ENCODE results near the gene GPR132.

GPR132 gene

GRCh38 chr14:105094193-105094907 lies 29.1 kb upstream of the GPR132 start:
- TF ChIP-seq CTCF (conservative IDR thresholded peaks at IDR 0.05; ENCODE audit: low read depth, low read length) = no peak
- no peak for DNase-seq (ENCODE audit: low read depth)
- H3K4me3 ChIP-seq (ENCODE audit: low read length) = peak overlapping the region; percentile 64

GRCh38 chr14:105093431-105094192 lies 28.4 kb upstream of the GPR132 start:
- peak; percentile 66 for TF ChIP-seq CTCF (conservative IDR thresholded peaks at IDR 0.05; ENCODE audit: low read depth, low read length)
- DNase-seq (ENCODE audit: low read depth) = no peak
- H3K4me3 ChIP-seq (ENCODE audit: low read length) = peak overlapping the region; percentile 64

- no peak for DNase-seq (ENCODE audit: low read depth)
- no peak for TF ChIP-seq CTCF (conservative IDR thresholded peaks at IDR 0.05; ENCODE audit: low read depth, low read length)
- H3K4me3 ChIP-seq (ENCODE audit: low read length) = peak overlapping the region; percentile 39
These were observed 27.8 kb upstream of the GPR132 start for GRCh38 chr14:105093038-105093430.

GRCh38 chr14:105092171-105093037 lies 27.2 kb upstream of the GPR132 start:
- peak overlapping the region; percentile 39 for H3K4me3 ChIP-seq (ENCODE audit: low read length)
- no peak for DNase-seq (ENCODE audit: low read depth)
- TF ChIP-seq CTCF (conservative IDR thresholded peaks at IDR 0.05; ENCODE audit: low read depth, low read length) = no peak

GRCh38 chr14:105091517-105092170 lies 26.4 kb upstream of the GPR132 start:
- DNase-seq (ENCODE audit: low read depth) = peak; percentile 66
- H3K4me3 ChIP-seq (ENCODE audit: low read length) = no peak overlapping the region

More at GRCh38 chr14:105091517-105092170, 26.4 kb upstream of the GPR132 start:
- TF ChIP-seq CTCF (conservative IDR thresholded peaks at IDR 0.05; ENCODE audit: low read depth, low read length) = no peak

Measured in retinal pigment epithelial cell (primary cell).